ENCODE data around the gene HAPLN3. TPM values are rescaled to one million over a fixed set of nuclear protein-coding genes. Genes with fewer than 3 reads are reported as not detected.
A peak's percentile ranks its signal among the peaks of the same experiment; 100 is the strongest.

Gene HAPLN3
- total and polyA plus RNA-seq, 10 of the 15 experiments (the other 5 are each of a cell fraction or from before 2014, with no cell fraction given), result 0.20 to 5.0 (median 1.4) TPM; not detected in 1

DNA sequence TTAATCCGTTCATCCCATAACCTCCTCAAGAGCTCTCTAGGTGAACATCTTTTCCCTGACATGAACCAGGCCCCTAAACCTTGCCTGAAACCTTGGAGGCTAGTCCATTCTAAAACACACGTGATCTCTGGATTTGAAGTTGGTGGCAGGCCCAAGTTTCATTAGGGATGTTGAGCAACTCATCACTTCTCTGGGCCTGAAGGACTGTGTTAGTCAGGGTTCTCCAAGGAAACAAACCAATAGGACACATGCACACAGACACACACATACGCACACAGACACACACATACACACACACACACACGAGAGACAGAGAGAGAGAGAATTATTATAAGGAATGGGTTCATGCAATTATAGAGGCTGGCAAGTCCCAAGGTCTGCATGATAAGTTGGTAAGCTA, 60.2 kb downstream of the HAPLN3 start (continued):
- no peak for TF ChIP-seq FOS (IDR thresholded peaks at IDR 0.05; ENCODE audit: borderline replicate concordance, extremely low read depth, insufficient read length)
- TF ChIP-seq SMARCA5 (IDR thresholded peaks at IDR 0.05), result no peak
- no peak for TF ChIP-seq IRF4 (IDR thresholded peaks at IDR 0.05; ENCODE audit: low read depth, low read length)
- TF ChIP-seq, protein P1, sequence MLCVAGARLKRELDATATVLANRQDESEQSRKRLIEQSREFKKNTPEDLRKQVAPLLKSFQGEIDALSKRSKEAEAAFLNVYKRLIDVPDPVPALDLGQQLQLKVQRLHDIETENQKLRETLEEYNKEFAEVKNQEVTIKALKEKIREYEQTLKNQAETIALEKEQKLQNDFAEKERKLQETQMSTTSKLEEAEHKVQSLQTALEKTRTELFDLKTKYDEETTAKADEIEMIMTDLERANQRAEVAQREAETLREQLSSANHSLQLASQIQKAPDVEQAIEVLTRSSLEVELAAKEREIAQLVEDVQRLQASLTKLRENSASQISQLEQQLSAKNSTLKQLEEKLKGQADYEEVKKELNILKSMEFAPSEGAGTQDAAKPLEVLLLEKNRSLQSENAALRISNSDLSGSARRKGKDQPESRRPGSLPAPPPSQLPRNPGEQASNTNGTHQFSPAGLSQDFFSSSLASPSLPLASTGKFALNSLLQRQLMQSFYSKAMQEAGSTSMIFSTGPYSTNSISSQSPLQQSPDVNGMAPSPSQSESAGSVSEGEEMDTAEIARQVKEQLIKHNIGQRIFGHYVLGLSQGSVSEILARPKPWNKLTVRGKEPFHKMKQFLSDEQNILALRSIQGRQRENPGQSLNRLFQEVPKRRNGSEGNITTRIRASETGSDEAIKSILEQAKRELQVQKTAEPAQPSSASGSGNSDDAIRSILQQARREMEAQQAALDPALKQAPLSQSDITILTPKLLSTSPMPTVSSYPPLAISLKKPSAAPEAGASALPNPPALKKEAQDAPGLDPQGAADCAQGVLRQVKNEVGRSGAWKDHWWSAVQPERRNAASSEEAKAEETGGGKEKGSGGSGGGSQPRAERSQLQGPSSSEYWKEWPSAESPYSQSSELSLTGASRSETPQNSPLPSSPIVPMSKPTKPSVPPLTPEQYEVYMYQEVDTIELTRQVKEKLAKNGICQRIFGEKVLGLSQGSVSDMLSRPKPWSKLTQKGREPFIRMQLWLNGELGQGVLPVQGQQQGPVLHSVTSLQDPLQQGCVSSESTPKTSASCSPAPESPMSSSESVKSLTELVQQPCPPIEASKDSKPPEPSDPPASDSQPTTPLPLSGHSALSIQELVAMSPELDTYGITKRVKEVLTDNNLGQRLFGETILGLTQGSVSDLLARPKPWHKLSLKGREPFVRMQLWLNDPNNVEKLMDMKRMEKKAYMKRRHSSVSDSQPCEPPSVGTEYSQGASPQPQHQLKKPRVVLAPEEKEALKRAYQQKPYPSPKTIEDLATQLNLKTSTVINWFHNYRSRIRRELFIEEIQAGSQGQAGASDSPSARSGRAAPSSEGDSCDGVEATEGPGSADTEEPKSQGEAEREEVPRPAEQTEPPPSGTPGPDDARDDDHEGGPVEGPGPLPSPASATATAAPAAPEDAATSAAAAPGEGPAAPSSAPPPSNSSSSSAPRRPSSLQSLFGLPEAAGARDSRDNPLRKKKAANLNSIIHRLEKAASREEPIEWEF (IDR thresholded peaks at IDR 0.05; ENCODE audit: insufficient replicate concordance, low read depth, low read length), result no peak
- TF ChIP-seq KAT2A (conservative IDR thresholded peaks at IDR 0.05; ENCODE audit: control insufficient read depth, low read depth, low read length), result no peak
- TF ChIP-seq ZNF274 (IDR thresholded peaks at IDR 0.05; ENCODE audit: insufficient read depth, insufficient read length), result no peak

DNA sequence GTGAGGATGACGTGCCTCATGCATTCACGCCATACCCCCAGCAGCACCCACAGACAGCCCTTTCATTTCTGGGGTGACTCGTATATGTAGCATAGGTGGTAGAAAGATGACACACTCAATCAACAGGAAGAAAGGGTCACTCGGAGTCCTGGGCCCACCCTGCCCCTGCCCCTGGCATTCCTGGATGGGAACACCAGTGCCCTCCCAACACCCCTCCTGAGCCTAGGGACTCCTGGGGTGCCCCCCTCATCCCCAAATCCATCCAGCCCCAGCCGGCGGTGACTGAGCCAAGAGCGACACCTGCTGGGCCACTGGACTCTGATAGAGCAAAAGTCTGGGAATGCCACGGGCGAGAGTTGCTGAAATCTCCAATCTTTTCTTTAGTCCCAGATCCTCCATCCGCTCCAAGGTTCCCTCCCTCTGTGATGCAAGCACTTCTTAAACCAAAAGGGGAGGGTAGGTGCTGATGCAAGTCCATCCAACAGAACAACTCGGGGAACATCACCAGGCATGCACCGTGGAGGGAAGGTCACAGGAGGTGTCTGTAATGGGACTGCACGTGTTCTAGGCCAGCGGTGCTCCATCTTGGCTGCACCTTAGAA, 61.0 kb downstream of the HAPLN3 start:
- Histone ChIP-seq H3K27me3 (replicated peaks in 1 of 2; ENCODE audit: control insufficient read depth in 2 of 2, insufficient read depth in 2 of 2, low read length in 1 of 2) (no peaks in the 10 kb centered on the region; a peak in 1 of 4 replicates), H3K4me1 (ENCODE audit: control insufficient read depth, insufficient read depth, low read length) (no peaks in the 10 kb centered on the region), H4K20me1 (ENCODE audit: control insufficient read depth, insufficient read depth) (no peaks in the 10 kb centered on the region), H3K4me2 (ENCODE audit: control insufficient read depth, insufficient read depth) (no peak overlapping the region), H3K4me3 (no peak overlapping the region), H3K36me3 (ENCODE audit: control insufficient read depth in 2 of 2, insufficient read depth in 2 of 2, low read length in 1 of 2) (no peaks in the 10 kb centered on the region), H3K79me2 (ENCODE audit: control insufficient read depth, insufficient read depth, low read length) (no peaks in the 10 kb centered on the region), H2AFZ (ENCODE audit: control insufficient read depth, low read depth, low read length) (no peak overlapping the region), H3K9ac (ENCODE audit: control insufficient read depth, insufficient read depth, low read length) (no peak overlapping the region), H3K27ac (ENCODE audit: control insufficient read depth, insufficient read depth) (no peak overlapping the region), H3K9me3 (replicated peaks; ENCODE audit: control insufficient read depth, insufficient read depth, low read length) (no peaks in the 10 kb centered on the region)
- ATAC-seq (peak; percentile 81), DNase-seq (ENCODE audit: low read depth, low spot score) (no peak), FAIRE-seq (peak; percentile 61)
- 18% methylated on average over 14 of the region's 14 CpGs for WGBS (ENCODE audit: insufficient coverage, insufficient replicate concordance, low lambda C conversion rate, missing lambda C conversion rate)
- CTCF ChIA-PET, result interaction anchor here (0.6 to 3.5 kb wide), 14 partner anchors 8 to 384 kb away, joined by 3 to 30 read pairs (median 4); no protein-coding TSS in a partner anchor
- no TSS peak for BruUV-seq (replicated peaks)
- intact Hi-C loops (cut with micrococcal nuclease; ENCODE audit: unreplicated experiment) (loop anchor here (2.0 kb wide), 2 partner anchors 210 to 358 kb away; no protein-coding TSS in a partner anchor), in situ Hi-C loops (cut with MboI) (no loop called here)
- RAD21 ChIA-PET (ENCODE audit: unreplicated experiment), result interaction anchor here (1.1 to 2.4 kb wide), 3 partner anchors 8 to 210 kb away, joined by 4 to 10 read pairs (median 10); partner anchors contain the start of gene ISG20
- SMC1A ChIA-PET (ENCODE audit: uncharacterized antibody, unreplicated experiment), result interaction anchor here (0.7 to 3.3 kb wide), 4 partner anchors 16 to 210 kb away, joined by 3 to 22 read pairs (median 4); no protein-coding TSS in a partner anchor
- POLR2A ChIA-PET, result no interaction called here
- TF ChIP-seq IKZF1 (conservative IDR thresholded peaks at IDR 0.05) (0 out of 2 replicates have a peak, but pooled peaks have one; percentile 25), HDAC2 (IDR thresholded peaks at IDR 0.05) (no peak), RAD21 (IDR thresholded peaks at IDR 0.05; ENCODE audit: insufficient read depth, low read depth, low read length) (peak; percentile 61), SMC3 (IDR thresholded peaks at IDR 0.05; ENCODE audit: borderline replicate concordance, low read length) (peak; percentile 46)
- TF ChIP-seq, protein P2, sequence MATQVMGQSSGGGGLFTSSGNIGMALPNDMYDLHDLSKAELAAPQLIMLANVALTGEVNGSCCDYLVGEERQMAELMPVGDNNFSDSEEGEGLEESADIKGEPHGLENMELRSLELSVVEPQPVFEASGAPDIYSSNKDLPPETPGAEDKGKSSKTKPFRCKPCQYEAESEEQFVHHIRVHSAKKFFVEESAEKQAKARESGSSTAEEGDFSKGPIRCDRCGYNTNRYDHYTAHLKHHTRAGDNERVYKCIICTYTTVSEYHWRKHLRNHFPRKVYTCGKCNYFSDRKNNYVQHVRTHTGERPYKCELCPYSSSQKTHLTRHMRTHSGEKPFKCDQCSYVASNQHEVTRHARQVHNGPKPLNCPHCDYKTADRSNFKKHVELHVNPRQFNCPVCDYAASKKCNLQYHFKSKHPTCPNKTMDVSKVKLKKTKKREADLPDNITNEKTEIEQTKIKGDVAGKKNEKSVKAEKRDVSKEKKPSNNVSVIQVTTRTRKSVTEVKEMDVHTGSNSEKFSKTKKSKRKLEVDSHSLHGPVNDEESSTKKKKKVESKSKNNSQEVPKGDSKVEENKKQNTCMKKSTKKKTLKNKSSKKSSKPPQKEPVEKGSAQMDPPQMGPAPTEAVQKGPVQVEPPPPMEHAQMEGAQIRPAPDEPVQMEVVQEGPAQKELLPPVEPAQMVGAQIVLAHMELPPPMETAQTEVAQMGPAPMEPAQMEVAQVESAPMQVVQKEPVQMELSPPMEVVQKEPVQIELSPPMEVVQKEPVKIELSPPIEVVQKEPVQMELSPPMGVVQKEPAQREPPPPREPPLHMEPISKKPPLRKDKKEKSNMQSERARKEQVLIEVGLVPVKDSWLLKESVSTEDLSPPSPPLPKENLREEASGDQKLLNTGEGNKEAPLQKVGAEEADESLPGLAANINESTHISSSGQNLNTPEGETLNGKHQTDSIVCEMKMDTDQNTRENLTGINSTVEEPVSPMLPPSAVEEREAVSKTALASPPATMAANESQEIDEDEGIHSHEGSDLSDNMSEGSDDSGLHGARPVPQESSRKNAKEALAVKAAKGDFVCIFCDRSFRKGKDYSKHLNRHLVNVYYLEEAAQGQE (IDR thresholded peaks at IDR 0.05; ENCODE audit: low read depth, low read length), result no peak
